Trophoblast cell (in vitro differentiated cells and primary cell): ENCODE results near the gene AHDC1.

ENCODE experiments used
- DNase-seq, 2 donors: peaks; one replicate each; pipeline ENCODE4 v3.0.0-alpha.2; 2016
- H2AFZ ChIP-seq: 2 replicates; pipeline ENCODE4 v1.6.1; 2013; ENCODE audit warnings: low read length, moderate library complexity, mild to moderate bottlenecking; ENCODE audit not compliant: insufficient read depth, poor library complexity
- H2AK5ac ChIP-seq: 2 replicates; pipeline ENCODE4 v1.6.1; 2013; ENCODE audit warnings: mild to moderate bottlenecking, low read length
- H2BK120ac ChIP-seq: 2 replicates; pipeline ENCODE4 v1.6.1; 2013; ENCODE audit warnings: low read length, mild to moderate bottlenecking, moderate library complexity; ENCODE audit not compliant: insufficient read depth, poor library complexity
- H2BK12ac ChIP-seq: 2 replicates; pipeline ENCODE4 v1.6.1; 2013; ENCODE audit warnings: mild to moderate bottlenecking, low read length, moderate library complexity
- H2BK5ac ChIP-seq: 2 replicates; pipeline ENCODE4 v1.6.1; 2013; ENCODE audit warnings: low read length, low read depth, moderate library complexity, mild to moderate bottlenecking; ENCODE audit not compliant: poor library complexity
- H3K14ac ChIP-seq: 2 replicates; pipeline ENCODE4 v1.6.1; 2013; ENCODE audit warnings: mild to moderate bottlenecking, low read length
- H3K18ac ChIP-seq: 2 replicates; pipeline ENCODE4 v1.6.1; 2013; ENCODE audit warnings: mild to moderate bottlenecking, low read length
- H3K23ac ChIP-seq: 2 replicates; pipeline ENCODE4 v1.6.1; 2013; ENCODE audit warnings: low read length
- H3K27ac ChIP-seq: 2 replicates; pipeline ENCODE4 v1.5.1; 2013; ENCODE audit warnings: low read depth, mild to moderate bottlenecking, inconsistent platforms, low read length, moderate library complexity
- H3K27me3 ChIP-seq: 2 replicates; pipeline ENCODE4 v1.6.1; 2013; ENCODE audit warnings: inconsistent platforms, mild to moderate bottlenecking, low read length, moderate library complexity; ENCODE audit not compliant: insufficient read depth
- H3K36me3 ChIP-seq, 2 experiments: 1 replicate in 1 of 2; 2 replicates in 1 of 2; pipeline ENCODE4 v1.6.1; 2013; ENCODE audit warnings: low read length in 2 of 2, mild to moderate bottlenecking in 2 of 2, moderate library complexity in 1 of 2; ENCODE audit not compliant: insufficient read depth in 2 of 2, control insufficient read depth in 1 of 2
- H3K4ac ChIP-seq: 2 replicates; pipeline ENCODE4 v1.6.1; 2013; ENCODE audit warnings: low read depth, mild to moderate bottlenecking, low read length, moderate library complexity
- H3K4me1 ChIP-seq, 2 experiments: 1 replicate in 1 of 2; 2 replicates in 1 of 2; pipeline ENCODE4 v1.6.1; 2013; ENCODE audit warnings: low read length in 2 of 2, mild to moderate bottlenecking in 2 of 2, moderate library complexity in 1 of 2; ENCODE audit not compliant: insufficient read depth in 2 of 2, control insufficient read depth in 1 of 2
- H3K4me2 ChIP-seq: 2 replicates; pipeline ENCODE4 v1.6.1; 2013; ENCODE audit warnings: inconsistent platforms, mild to moderate bottlenecking, low read length, moderate library complexity
- H3K4me3 ChIP-seq: 2 replicates; pipeline ENCODE4 v1.5.1; 2013; ENCODE audit warnings: mild to moderate bottlenecking, low read depth, low read length, inconsistent platforms
- H3K79me1 ChIP-seq: one replicate; pipeline ENCODE4 v1.6.1; 2013; ENCODE audit warnings: low read length
- H3K79me2 ChIP-seq: 2 replicates; pipeline ENCODE4 v1.6.1; 2013; ENCODE audit warnings: low read length, mild to moderate bottlenecking; ENCODE audit not compliant: control insufficient read depth, insufficient read depth, poor library complexity
- H3K9ac ChIP-seq: 2 replicates; pipeline ENCODE4 v1.6.1; 2013; ENCODE audit warnings: mild to moderate bottlenecking, low read length
- H3K9me3 ChIP-seq: 2 replicates; pipeline ENCODE4 v1.6.1; 2013; ENCODE audit warnings: low read depth, mild to moderate bottlenecking, control low read depth, inconsistent platforms, low read length; ENCODE audit not compliant: insufficient read depth
- H4K12ac ChIP-seq: 2 replicates; pipeline ENCODE4 v1.6.1; 2013; ENCODE audit warnings: low read depth, mild to moderate bottlenecking, low read length, moderate library complexity
- H4K8ac ChIP-seq: 2 replicates; pipeline ENCODE4 v1.6.1; 2013; ENCODE audit warnings: low read depth, mild to moderate bottlenecking, low read length, moderate library complexity
- H4K91ac ChIP-seq: one replicate; pipeline ENCODE4 v1.6.1; 2013; ENCODE audit warnings: low read depth, mild to moderate bottlenecking, low read length, moderate library complexity
- WGBS: extraction: QIAGEN DNeasy Blood & Tissue Kit; methylation state at CpG from one replicate; pipeline ENCODE4 v1.1.7; 2013; ENCODE audit warnings: missing lambda C conversion rate; ENCODE audit not compliant: insufficient read length, insufficient coverage; ENCODE audit errors: extremely low coverage; 5-methylcytosine and 5-hydroxymethylcytosine counted together

The AHDC1 gene

GRCh38 chr1:27519331-27520258 lies 84.3 kb downstream of the AHDC1 start:
- H4K8ac ChIP-seq: no peak overlapping the region
- H3K79me1 ChIP-seq: peaks cover 18% of the 10 kb centered on the region
- peaks cover 45 to 50% of the 10 kb centered on the region in 2 experiments for H3K4me1 ChIP-seq
- no peak overlapping the region for H3K14ac ChIP-seq
- peak overlapping the region; percentile 28 for H4K91ac ChIP-seq
- no peak overlapping the region for H3K4me2 ChIP-seq
- WGBS: no CpG with 5 or more reads among the region's 24 CpGs
- H3K9me3 ChIP-seq: peaks cover 2% of the 10 kb centered on the region
- no peak overlapping the region for H3K18ac ChIP-seq
- no peak overlapping the region for H3K27ac ChIP-seq
- H3K27me3 ChIP-seq: no peaks in the 10 kb centered on the region
- no peak for DNase-seq
- no peak overlapping the region for H3K9ac ChIP-seq
- H2BK120ac ChIP-seq: no peak overlapping the region
- no peak overlapping the region for H3K23ac ChIP-seq
- H3K4ac ChIP-seq: no peak overlapping the region
- no peaks in the 10 kb centered on the region for H3K79me2 ChIP-seq
- H2AFZ ChIP-seq: no peak overlapping the region
- H4K12ac ChIP-seq: no peak overlapping the region
- H2AK5ac ChIP-seq: peak overlapping the region; percentile 45
- H3K4me3 ChIP-seq: no peak overlapping the region
- H3K36me3 ChIP-seq: no peaks in the 10 kb centered on the region
- no peak overlapping the region for H2BK12ac ChIP-seq
- no peak overlapping the region for H2BK5ac ChIP-seq

- no CpG with 5 or more reads among the region's 7 CpGs for WGBS
- no peak for DNase-seq
- H3K4me3 ChIP-seq: no peak overlapping the region
These were observed 85.1 kb downstream of the AHDC1 start for GRCh38 chr1:27518808-27519207.

DNA sequence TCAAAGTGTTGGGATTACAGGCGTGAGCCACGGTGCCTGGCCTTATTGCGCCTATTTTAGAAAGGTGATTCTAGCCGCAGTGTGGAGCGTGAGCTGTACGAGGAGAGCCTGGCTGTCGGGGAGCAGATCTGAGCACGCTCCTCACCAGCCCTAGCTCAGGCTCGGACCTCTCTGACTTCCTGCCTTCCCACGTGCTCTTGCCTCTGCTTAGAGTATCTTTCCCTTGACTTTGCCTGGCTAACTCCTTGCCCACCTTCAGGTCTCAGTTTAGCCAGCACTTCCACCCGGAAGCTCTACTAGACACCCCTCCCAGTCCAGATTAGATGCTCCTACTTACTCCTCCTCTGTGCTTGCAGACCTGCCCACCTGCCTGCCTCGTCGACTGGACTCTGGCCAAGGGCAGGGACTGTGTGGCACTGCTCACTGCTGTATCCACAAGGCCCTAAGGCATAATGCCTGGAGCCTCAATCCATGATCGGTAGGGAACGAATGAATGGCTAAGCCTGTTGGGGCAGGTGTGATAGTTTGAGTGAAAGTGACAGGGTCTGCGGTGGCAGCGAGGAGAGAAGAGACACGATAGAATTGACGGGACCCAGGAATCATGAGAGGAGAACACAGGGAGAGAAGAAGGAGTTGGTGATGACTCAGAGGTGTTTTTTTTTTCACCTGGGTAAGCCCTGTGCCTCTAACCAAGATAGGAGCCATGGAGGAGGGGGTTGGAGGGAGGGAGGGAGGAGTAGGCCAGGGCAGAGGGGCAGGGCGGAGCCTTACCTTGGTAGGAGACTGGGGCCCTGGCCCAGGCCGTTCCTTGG lies 85.8 kb downstream of the AHDC1 start:
- peak overlapping the region; percentile 1 for H4K91ac ChIP-seq
- H2AFZ ChIP-seq: no peak overlapping the region
- no peaks in the 10 kb centered on the region for H3K36me3 ChIP-seq
- peaks cover 10% of the 10 kb centered on the region for H3K79me1 ChIP-seq
- H3K27me3 ChIP-seq: no peaks in the 10 kb centered on the region
- H3K27ac ChIP-seq: no peak overlapping the region
- no peak overlapping the region for H3K4me3 ChIP-seq
- DNase-seq: no peak
- H3K9me3 ChIP-seq: no peaks in the 10 kb centered on the region
- no peak overlapping the region for H3K4ac ChIP-seq
- H4K8ac ChIP-seq: no peak overlapping the region
- H2BK120ac ChIP-seq: no peak overlapping the region
- no peak overlapping the region for H3K9ac ChIP-seq
- H2BK5ac ChIP-seq: no peak overlapping the region
- peaks cover 34 to 39% of the 10 kb centered on the region in 2 experiments for H3K4me1 ChIP-seq
- no peak overlapping the region for H3K14ac ChIP-seq
- peak overlapping the region; percentile 21 for H3K18ac ChIP-seq
- H2BK12ac ChIP-seq: peak overlapping the region; percentile 29
- peak overlapping the region; percentile 7 for H2AK5ac ChIP-seq
- no peak overlapping the region for H4K12ac ChIP-seq
- WGBS: no CpG with 5 or more reads among the region's 21 CpGs
- H3K23ac ChIP-seq: no peak overlapping the region
- no peaks in the 10 kb centered on the region for H3K79me2 ChIP-seq
- no peak overlapping the region for H3K4me2 ChIP-seq

More at GRCh38 chr1:27518808-27519207, 85.1 kb downstream of the AHDC1 start:
- Histone ChIP-seq H3K23ac (no peak overlapping the region), H3K4me1 (peaks cover 41 to 46% of the 10 kb centered on the region in 2 experiments), H3K14ac (no peak overlapping the region), H3K27ac (no peak overlapping the region), H3K36me3 (no peaks in the 10 kb centered on the region), H3K27me3 (no peaks in the 10 kb centered on the region), H2AK5ac (no peak overlapping the region), H2BK12ac (no peak overlapping the region), H3K4me2 (no peak overlapping the region), H3K18ac (no peak overlapping the region), H3K9me3 (no peaks in the 10 kb centered on the region), H2BK5ac (no peak overlapping the region), H4K91ac (no peak overlapping the region), H4K8ac (no peak overlapping the region), H2AFZ (no peak overlapping the region), H3K79me2 (no peaks in the 10 kb centered on the region), H3K9ac (no peak overlapping the region), H3K4ac (no peak overlapping the region), H3K79me1 (peaks cover 15% of the 10 kb centered on the region), H2BK120ac (no peak overlapping the region), H4K12ac (no peak overlapping the region)

DNA sequence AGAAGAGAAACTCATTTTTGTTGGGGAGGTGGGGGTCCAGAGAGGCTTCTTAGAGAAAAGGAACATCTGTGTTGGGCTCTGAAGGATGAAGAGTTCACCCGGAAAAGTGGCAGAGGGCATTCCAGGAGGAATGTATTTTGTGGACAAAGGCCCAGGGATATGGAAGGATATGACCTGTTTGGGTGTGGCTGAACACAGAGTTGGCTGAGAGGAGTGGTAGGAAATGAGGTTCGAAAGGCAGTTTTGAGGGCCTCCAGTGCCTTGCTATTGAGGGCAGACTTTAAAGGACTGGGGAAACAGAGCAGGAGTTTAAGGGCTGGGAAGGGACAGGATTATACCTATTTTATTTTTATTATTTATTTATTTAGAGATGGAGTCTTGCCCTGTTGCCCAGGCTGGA lies 86.6 kb downstream of the AHDC1 start:
- Histone ChIP-seq H3K4ac (no peak overlapping the region), H3K9ac (no peak overlapping the region), H3K18ac (no peak overlapping the region), H2BK5ac (no peak overlapping the region), H2AK5ac (no peak overlapping the region), H2AFZ (no peak overlapping the region), H3K14ac (no peak overlapping the region), H4K12ac (no peak overlapping the region), H3K4me2 (no peak overlapping the region), H3K4me1 (peaks cover 27 to 31% of the 10 kb centered on the region in 2 experiments), H3K79me1 (peaks cover 3% of the 10 kb centered on the region), H3K27me3 (no peaks in the 10 kb centered on the region), H3K36me3 (no peaks in the 10 kb centered on the region), H3K79me2 (no peaks in the 10 kb centered on the region), H2BK120ac (no peak overlapping the region), H4K91ac (no peak overlapping the region), H3K4me3 (no peak overlapping the region), H4K8ac (no peak overlapping the region), H3K27ac (no peak overlapping the region), H2BK12ac (no peak overlapping the region), H3K23ac (no peak overlapping the region), H3K9me3 (no peaks in the 10 kb centered on the region)
- DNase-seq: no peak
- WGBS: no CpG with 5 or more reads among the region's 2 CpGs
